NCI-H187 (cell line): ENCODE results near the gene PDX1.

Source experiments
- DNase-seq, 2 experiments: peaks; one replicate each; lab custom pipeline; 2025; lab: John Stamatoyannopoulos, UW

Gene PDX1

DNA sequence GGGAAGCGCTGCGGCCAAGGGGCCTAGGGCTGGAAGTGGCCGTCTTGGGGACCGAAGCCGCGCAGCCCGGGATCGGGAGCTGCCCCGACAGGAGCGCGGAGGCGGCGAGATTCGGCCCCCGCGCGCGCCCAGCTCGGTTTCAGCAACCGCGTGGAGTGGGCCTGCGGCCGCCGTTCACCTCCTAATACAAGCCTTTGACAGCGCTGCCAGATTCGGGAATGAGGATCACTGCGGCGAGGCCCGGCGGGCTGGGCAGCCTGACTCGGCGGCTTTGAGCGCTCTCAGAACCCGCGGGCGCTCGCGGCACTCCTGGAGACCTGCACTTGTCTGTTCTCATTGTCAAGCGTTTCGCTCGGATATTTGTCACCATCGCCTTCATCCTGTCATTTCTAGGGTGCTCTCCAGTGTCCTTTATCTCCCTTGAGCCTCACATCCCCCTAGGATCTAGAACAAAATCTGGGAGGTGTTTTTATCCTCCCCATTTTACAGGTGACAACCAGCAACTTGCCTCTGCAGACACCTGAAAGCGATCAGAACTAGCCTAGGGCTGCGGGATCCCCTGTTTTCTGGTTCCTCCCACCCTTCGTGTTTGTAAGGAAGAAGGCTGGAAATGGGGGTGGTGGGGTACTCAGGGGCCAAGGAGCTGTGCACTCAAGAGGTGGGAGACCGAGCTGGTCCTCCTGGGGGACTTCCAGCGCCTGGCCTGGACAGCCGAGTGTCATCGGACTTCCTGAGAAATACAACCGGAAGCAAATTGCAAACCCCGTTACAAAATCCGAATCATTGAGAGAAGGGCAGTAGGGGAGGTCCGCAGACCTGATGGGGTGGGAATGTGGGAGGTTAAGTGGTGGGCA is 50.8 kb downstream of the PDX1 start:
- no peak for DNase-seq

DNA sequence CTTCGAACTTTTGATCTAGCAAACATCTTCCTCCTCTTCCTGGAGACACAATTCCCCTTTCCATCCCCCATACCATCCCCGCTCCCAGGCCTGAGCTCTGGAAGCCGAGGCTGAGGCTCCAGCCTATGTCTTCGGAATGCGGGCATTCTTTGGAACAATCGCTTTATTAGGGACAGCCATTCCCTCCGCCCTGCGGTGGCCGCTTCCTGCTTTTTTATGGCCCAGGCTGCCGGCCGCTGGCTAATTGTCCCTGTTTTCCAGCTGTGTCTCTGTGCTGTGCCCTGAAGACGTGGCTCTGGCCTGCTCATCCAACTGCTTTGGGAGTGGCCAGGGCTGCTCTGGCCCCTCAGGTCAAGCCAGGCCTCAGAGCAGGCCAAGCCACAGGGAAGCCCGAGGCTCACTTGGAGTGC is 51.4 kb downstream of the PDX1 start:
- DNase-seq, result no peak

GRCh38 chr13:27971776-27972477 is 52.1 kb downstream of the PDX1 start:
- DNase-seq, result no peak

DNA sequence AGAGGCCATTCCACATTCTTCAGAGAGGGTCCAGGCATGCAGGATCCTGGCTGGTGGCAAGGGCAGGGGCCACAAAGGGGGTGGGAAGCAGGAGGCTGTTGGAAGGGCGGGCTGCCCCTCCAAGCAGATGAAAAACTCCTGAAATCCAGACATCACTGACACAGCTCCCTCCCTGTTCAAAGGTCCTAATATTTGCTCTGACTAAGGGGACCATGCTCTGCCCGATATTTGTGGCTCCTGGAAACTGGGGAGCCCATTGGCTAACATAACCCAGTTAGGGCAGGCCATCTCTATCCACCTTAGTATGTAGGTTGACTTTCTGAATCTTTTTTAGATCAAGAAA is 52.6 kb downstream of the PDX1 start:
- DNase-seq, result no peak

- no peak for DNase-seq
Observed at GRCh38 chr13:27973291-27973690, 53.5 kb downstream of the PDX1 start.

- DNase-seq, result no peak
Observed at GRCh38 chr13:27973961-27974662, 54.3 kb downstream of the PDX1 start.
